Measurements from ENCODE around the gene FMN1. TPM values are rescaled to one million over a fixed set of nuclear protein-coding genes. Genes with fewer than 3 reads are reported as not detected.

Gene FMN1
- total and polyA plus RNA-seq, 10 of the 15 experiments (the other 5 are each of a cell fraction or from before 2014, with no cell fraction given), result 0.05 to 0.16 (median 0.08) TPM; not detected in 4

DNA sequence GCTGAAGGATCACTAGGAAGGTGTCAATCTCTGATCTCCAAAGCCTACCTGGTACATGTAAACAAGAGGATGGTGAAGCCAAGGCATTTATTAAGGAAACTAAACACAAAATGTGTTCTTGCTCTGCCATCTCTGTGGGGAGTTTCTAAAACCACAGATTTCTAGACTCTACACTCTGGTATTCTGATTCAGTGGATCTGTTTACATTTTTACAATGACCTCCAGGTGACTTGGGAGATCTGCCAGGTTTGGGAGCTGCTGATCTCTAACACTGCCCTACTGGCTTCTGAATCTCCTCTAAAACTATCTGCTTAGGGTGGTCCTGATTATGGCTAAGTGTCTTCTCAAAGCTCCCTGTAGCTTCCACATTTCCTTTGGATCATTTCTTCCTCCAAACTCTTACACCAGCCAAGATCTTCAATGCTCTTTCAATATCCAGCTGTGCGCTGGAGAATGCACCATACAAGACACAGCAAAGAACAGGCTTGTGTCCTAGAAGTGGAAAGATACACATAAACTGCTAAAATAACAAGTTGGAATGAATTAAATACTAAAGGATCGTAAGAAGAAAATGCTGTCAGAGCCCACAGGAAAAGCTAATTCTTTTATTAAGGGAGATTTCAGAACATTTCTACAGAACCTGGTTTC lies 404.0 kb downstream of the FMN1 start (continued):
- TF ChIP-seq REST (IDR thresholded peaks at IDR 0.05; ENCODE audit: low read depth, low read length) (no peak), RAD21 (IDR thresholded peaks at IDR 0.05; ENCODE audit: insufficient read depth, low read depth, low read length) (no peak)
- TF ChIP-seq, protein P1, sequence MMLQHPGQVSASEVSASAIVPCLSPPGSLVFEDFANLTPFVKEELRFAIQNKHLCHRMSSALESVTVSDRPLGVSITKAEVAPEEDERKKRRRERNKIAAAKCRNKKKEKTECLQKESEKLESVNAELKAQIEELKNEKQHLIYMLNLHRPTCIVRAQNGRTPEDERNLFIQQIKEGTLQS (IDR thresholded peaks at IDR 0.05; ENCODE audit: borderline replicate concordance, extremely low read depth, low read depth, low read length), result no peak

GRCh38 chr15:32787949-32788348 lies 406.6 kb downstream of the FMN1 start:
- no peak overlapping the region for H3K4me3 ChIP-seq
- no peaks in the 10 kb centered on the region for H3K79me2 ChIP-seq (ENCODE audit: control insufficient read depth, insufficient read depth, low read length)
- in situ Hi-C loops (cut with MboI) (no loop called here), intact Hi-C loops (cut with micrococcal nuclease; ENCODE audit: unreplicated experiment) (no loop called here)
- no TSS peak for BruUV-seq (replicated peaks)
- ChIA-PET SMC1A (ENCODE audit: uncharacterized antibody, unreplicated experiment) (interaction anchor here (1.0 kb wide), 1 partner anchor 169 kb away, joined by 3 read pairs; no protein-coding TSS in a partner anchor), POLR2A (no interaction called here), CTCF (interaction anchor here (1.2 kb wide), 1 partner anchor 174 kb away, joined by 3 read pairs; no protein-coding TSS in a partner anchor), RAD21 (ENCODE audit: unreplicated experiment) (no interaction called here)
- DNase-seq (ENCODE audit: low read depth, low spot score) (no peak), FAIRE-seq (no peak), ATAC-seq (no peak)
- 68% methylated on average over 5 of the region's 5 CpGs for WGBS (ENCODE audit: insufficient coverage, insufficient replicate concordance, low lambda C conversion rate, missing lambda C conversion rate)
- no peaks in the 10 kb centered on the region for H4K20me1 ChIP-seq (ENCODE audit: control insufficient read depth, insufficient read depth)
- no peaks in the 10 kb centered on the region for H3K36me3 ChIP-seq (ENCODE audit: control insufficient read depth in 2 of 2, insufficient read depth in 2 of 2, low read length in 1 of 2)
- H2AFZ ChIP-seq (ENCODE audit: control insufficient read depth, low read depth, low read length), result no peak overlapping the region
- H3K27me3 ChIP-seq (replicated peaks in 1 of 2; ENCODE audit: control insufficient read depth in 2 of 2, insufficient read depth in 2 of 2, low read length in 1 of 2), result peaks cover 0 to 2% of the 10 kb centered on the region in 2 experiments; a peak in 2 of 4 replicates
- no peak overlapping the region for H3K27ac ChIP-seq (ENCODE audit: control insufficient read depth, insufficient read depth)
- TF ChIP-seq CHD2 (IDR thresholded peaks at IDR 0.05; ENCODE audit: borderline replicate concordance, low read depth, low read length) (no peak), LARP7 (IDR thresholded peaks at IDR 0.05) (no peak), STAT3 (IDR thresholded peaks at IDR 0.05; ENCODE audit: low read depth, low read length) (no peak), SP1 (IDR thresholded peaks at IDR 0.05; ENCODE audit: low read depth, low read length) (no peak), TARDBP (IDR thresholded peaks at IDR 0.05; ENCODE audit: borderline replicate concordance) (no peak), CTCF (IDR thresholded peaks at IDR 0.05 in 2 of 3, conservative IDR thresholded peaks at IDR 0.05 in 1 of 3; ENCODE audit: control insufficient read depth in 2 of 3, extremely low read depth in 1 of 3, insufficient read depth in 1 of 3, low read depth in 3 of 3, low read length in 3 of 3) (no peak), MYB (IDR thresholded peaks at IDR 0.05; ENCODE audit: borderline replicate concordance, low read depth, low read length) (no peak), POU2F2 (IDR thresholded peaks at IDR 0.05; ENCODE audit: borderline replicate concordance, low read depth, low read length) (no peak)
- H3K4me2 ChIP-seq (ENCODE audit: control insufficient read depth, insufficient read depth), result no peak overlapping the region
- no peaks in the 10 kb centered on the region for H3K9me3 ChIP-seq (replicated peaks; ENCODE audit: control insufficient read depth, insufficient read depth, low read length)
- no peak overlapping the region for H3K9ac ChIP-seq (ENCODE audit: control insufficient read depth, insufficient read depth, low read length)
- no peaks in the 10 kb centered on the region for H3K4me1 ChIP-seq (ENCODE audit: control insufficient read depth, insufficient read depth, low read length)

Data from GM12878 (cell line).